HuH-7.5 (cell line): ENCODE measurements around the gene TMEM14B.
"Not testable (repeated sequence)": the region's sequence is repeated elsewhere in the genome, so short reads cannot be mapped to it uniquely, and the experiment has no call there.

Source experiments
- DNase-seq: peaks from one replicate; pipeline ENCODE4 v3.0.0; 2011; ENCODE audit warnings: low spot score

TMEM14B gene

DNA sequence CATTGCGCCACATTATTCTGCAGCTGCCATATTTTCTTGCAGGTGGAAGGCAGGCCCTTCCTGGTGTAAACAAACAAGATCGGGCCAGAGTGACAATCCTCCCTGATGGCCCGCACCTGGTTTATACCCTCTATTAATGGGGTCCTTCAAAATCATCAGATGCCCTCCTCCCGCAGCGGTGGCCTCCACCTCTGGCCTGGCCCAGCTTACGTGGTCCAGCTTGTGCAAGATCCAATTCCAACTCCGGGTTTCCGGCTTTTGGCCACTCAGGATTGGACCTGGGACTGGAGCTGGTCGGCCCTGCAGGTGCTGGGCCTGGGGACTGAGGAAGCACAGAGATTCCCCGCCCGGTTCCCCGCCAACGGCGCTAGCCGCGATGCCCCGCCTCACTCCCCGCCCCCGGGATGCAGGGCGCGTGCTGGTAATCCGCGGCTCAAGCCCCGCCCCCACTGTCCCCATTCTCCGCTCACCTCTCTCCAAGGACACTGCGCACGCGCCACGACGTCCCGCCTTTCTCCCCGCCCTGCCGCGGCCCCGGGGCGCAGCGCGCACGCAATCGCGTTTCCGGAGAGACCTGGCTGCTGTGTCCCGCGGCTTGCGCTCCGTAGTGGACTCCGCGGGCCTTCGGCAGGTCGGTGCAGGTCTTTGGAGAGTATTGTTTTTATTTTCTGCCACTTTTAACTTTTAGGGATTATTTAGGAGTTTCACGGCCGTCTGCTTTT lies at the start of gene TMEM14B:
Gene TMEM14B (plus strand): TSS at position 555 of the 722 bp plus-strand sequence. CDS start 1,441 bp downstream, outside the sequence.
- DNase-seq: peak; percentile 85

DNA sequence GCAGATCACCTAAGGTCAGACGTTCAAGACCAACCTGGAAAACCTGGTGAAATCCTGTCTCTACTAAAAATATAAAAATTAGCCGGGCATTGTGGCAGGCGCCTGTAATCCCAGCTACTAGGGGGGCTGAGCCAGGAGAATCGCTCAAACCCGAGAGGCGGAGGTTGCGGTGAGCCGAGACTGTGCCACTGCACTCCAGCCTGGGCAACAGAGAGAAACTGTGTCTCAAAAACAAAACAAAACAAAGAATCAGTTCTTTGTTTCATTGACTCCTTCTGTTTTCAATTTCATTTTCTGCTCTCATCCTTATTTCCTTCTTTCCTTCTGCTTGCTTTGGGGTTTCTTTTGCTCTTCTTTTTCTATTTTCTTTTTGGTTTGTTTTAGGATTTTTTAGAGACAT lies 33.6 kb upstream of the TMEM14B start:
- DNase-seq: no peak

DNA sequence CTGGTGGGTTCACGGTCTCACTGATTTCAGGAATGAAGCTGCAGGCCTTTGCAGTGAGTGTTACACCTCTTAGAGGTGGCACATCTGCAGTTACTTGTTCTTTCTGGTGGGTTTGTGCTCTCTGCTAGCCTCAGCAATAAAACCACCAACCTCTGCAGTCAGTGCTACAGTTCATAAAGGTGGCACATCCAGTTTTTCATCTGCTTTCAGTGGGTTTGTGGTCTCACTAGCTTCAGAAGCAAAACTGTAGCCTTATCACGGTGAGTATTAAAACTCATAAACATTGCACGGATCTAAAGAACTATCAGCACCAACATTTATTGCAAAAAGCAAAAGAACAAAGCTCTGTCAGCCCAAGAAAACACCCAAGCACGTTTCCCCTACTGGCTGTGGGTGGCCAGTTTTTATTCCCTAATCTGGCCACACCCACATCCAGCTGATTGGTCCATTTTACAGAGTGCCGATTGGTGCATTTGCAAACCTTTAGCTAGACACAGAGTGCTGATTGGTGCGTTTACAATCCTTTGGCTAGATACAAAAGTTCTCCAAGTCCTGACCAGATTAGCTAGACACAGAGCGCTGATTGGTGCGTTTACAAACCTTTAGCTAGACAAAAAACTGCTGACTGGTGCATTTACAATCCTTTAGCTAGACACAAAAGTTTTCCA lies 28.2 kb upstream of the TMEM14B start:
- peak; percentile 9 for DNase-seq

DNA sequence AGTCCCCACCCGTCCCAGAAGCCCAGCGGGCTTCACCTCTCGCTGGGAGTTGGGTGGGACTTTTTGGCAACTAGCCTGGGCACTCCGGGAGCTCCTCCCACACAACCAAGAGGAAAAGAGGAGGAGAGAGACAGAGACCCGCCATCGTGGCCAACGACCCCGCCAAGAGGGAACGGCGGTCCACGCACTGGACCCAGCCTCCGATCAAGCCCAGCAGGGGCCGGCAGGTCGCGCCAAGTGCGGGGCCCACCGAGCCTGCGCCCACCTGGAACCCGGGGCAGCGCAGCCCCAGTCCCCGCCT lies 27.7 kb upstream of the TMEM14B start:
- no peak for DNase-seq

DNA sequence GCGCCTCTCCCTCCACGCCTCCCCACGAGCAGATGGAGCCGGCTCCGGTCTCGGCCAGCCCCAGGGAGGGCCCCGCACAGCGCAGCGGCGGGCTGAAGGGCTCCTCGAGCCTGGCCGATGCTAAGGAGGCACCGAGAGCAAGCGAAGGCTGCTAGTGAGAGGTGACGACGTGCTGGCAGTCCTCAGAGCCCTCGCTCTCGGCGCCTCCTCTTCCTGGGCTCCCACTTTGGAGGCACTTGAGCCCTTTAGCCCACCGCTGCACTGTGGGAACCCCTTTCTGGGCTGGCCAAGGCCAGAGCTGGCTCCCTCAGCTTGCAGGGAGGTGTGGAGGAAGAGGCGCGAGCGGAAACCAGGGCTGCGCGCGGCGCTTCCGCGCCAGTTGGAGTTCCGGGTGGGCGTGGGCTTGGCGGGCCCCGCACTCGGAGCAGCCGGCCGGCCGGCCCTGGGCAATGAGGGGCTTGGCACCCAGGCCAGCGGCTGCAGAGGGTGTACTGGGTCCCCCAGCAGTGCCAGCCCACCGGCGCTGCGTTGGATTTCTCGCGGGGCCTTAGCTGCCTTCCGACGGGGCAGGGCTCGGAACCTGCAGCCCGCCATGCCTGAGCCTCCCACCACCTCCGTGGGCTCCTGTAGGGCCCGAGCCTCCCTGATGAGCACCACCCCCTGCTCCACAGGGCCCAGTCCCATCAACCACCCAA lies 27.2 kb upstream of the TMEM14B start:
- DNase-seq: peak; percentile 9

DNA sequence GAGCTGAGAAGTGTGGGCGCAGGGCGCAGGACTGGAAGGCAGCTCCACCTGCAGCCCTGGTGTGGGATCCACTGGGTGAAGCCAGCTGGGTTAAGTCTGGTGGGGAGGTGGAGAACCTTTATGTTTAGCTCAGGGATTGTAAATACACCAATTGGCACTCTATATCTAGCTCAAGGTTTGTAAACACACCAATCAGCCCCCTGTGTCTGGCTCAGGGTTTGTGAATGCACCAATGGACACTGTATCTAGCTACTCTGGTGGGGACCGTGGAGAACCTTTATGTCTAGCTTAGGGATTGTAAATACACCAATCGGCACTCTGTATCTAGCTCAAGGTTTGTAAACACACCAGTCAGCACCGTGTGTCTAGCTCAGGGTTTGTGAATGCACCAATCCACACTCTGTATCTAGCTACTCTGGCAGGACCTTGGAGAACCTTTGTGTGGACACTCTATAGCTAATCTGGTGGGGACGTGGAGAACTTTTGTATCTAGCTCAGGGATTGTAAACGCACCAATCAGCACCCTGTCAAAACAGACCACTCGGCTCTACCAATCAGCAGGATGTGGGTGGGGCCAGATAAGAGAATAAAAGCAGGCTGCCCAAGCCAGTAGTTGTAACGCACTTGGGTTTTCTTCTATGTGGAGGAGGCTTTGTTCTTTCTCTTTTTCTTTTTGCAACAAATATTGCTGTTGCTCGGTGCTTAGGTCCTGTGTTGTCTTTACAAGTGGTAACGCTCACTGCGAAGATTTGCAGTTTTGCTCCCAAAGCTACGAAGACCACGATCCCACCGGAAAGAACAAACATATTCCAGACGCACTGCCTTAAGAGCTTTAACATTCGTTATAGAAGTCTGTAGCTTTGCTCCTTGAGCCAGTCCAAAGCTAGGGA lies 26.4 kb upstream of the TMEM14B start:
- not testable (repeated sequence) for DNase-seq

DNA sequence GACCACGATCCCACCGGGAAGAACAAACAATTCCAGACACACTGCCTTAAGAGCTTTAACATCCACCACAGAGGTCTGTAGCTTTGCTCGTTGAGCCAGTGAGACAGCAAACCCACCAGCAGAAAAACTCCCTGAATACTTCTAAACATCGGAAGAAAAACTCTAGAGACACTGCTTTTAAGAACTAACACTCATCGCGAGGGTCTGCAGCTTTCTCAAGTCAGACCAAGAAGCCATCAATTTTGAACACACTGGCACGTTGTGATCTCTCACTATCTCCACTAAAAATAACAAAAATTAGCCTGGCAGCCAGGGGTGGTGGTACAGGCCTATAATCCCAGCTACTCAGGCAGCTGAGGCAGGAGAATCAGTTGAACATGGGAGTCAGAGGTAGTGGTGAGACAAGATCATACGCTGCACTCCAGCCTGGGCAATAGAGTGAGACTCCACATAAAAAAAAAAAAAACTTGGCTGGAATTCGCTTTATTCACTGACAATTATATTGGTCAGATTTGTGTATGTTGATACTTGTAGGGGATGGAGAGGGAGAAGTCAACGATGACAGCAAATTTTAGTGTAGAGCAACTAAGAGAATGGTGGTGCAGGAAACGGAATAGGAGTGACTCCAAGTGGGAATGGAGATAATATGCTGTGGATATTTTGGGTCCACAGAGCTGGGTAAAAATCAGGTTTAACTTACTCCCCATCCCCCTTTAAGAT lies 25.6 kb upstream of the TMEM14B start:
- no peak for DNase-seq

DNA sequence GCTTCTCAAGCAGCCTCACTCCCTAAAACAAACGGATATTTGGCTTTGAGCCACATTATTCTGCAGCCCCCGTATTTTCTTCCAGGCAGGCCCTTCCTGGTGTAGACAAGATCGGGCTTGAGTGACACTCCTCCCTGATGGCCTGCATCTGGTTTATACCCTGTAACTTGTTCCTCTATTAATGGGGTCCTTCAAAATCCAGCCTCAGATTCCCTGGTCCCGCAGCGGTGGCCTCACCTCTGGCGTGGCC lies 25.1 kb upstream of the TMEM14B start:
- no peak for DNase-seq

DNA sequence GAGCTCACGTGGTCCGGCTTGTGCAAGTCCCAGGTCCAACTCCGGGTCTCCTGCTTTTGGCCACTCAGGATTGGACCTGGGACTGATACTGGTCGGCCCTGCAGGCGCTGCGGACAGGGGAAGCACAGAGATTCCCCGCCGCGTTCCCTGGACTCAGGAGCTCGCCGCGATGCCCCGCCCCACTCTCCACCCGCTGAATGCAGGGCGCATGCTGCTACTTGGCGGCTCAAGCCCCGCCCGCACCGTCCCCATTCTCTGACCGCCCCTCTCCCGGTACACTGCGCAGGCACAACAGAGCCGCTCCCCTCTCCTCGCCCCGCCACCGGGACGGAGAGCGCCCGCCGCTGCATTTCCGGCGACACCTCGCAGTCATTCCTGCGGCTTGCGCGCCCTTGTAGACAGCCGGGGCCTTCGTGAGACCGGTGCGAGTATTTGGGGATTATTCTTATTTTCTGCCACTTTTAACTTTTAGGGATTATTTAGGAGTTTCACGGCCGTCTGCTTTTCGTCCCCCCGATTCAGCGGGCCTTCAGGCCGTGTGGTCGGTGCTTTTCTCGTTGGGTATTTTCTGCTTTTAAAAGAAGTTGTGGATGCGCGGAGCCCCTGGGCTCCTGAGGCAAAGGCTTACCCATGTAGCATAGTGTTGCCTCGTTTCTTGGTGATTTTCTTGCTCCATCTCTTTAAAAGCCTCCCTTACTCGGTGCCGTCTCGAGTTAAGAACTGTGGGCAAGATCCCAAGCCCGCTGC lies 24.6 kb upstream of the TMEM14B start, which contains the start of gene TMEM14C:
Gene TMEM14C (plus strand): TSS at position 251 of the 747 bp plus-strand sequence. CDS start 1,544 bp downstream, outside the sequence.
- peak; percentile 78 for DNase-seq

DNA sequence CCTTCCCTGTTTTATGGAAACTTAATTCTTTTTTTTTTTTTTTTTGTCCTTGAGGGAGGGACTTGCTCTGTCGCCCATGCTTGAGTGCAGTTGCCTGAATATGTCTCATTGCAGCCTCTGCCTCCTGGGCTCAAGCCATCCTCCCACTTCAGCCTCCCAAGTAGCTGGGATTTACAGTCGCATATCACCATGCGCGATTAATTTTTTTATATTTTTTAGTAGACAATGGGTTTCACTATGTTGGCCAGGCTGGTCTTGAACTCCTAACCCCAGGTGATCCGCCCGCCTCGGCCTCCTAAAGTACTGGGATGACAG lies 24.1 kb upstream of the TMEM14B start:
- DNase-seq: no peak

DNA sequence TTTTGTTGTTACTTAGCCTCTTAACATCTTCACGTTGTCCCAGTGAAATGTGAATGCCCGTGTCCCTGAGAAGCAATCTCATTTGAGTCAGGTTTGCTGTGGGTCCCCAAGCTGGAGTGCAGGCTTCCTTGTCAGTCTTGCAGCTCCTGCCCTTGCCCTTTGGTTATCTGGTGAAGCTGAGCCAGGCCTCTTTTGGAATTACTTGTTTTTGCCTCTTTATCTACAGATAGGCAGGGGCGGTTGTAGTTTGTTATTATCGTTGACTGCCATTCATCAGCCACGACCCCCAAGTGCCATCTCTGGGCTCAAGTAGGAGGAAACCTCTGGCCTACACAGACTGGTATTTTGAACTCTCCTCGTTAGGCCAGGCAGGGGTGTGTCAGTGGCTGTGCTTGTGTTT lies 22.6 kb upstream of the TMEM14B start:
- DNase-seq: no peak

DNA sequence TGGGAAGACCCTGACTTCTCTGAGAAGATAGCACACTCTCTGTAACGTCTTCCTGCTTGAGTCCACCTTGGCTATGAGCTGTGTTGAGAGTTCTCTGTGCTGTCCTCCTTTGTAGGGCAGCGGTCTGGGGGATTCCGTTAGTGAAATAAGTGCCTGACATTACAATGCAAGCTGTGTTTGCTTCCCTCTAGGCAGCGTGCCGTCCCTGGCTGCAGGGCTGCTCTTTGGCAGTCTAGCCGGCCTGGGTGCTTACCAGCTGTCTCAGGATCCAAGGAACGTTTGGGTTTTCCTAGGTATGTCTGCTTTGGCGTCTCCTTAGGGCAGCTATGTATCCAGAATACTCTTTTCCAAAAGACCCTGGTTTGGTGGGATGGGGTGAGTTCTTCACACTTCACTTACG lies 21.9 kb upstream of the TMEM14B start:
- DNase-seq: no peak

DNA sequence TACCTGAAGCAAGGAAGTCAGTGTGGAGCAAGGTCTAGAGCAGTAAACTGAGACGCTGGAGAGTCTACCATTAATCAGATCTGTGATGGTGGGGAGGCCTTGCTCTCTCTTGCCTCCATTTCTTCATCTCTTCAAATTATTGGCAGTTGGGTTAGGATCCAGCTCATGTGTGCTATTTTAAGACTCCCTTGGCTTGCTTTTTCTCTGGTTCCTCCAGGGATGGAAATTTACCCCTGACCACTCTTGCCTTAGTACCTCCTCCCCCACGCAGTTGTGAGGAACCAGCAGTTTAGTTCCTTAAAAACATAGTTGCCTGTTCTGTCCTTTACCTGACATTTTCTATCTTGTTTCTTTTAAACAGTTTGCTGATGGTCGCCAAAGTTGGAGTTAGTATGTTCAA lies 17.4 kb upstream of the TMEM14B start:
- DNase-seq: no peak

DNA sequence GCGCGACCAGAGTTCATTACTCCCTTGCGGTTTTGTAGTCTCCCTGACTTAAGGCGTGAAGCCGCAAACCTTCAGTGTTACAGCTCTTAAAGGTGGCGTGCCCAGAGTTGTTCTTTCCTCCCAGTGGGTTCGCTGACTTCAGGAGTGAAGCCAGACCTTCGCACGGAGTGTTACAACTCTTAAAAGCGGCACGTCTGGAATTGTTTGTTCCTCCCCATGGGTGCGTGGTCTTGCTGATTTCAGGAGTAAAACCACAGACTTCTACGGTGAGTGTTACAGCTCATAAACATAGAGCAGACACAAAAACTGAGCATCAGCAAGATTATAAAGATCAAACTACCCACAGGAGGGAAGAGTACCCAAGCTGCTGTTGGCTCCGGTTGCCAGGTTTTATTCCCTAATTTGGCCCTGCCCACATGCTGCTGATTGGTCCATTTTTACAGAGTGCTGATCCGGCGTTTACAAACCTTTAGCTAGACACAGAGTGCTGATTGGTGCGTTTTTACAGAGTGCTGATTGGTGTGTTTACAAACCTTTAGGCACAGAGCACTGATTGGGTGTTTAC lies 14.4 kb upstream of the TMEM14B start:
- no peak for DNase-seq

DNA sequence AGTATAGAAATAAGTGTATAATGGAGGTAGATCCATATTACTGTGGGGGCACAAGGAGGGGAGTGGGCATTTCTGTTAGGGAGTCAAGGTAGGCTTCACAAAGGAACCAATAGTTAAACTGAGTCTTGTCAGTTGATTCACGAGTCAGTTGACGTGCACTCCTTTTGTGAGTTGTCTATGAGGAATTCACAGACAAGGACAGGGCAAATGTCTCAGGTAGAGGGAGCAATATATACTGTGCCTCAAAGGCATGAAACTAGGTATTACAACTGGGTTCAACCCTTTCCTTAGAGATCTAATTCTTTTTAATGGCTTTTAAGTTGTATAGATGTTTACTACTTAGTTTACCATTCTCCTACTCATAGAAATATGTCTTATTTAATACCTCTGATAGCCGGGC lies 13.7 kb upstream of the TMEM14B start:
- no peak for DNase-seq

DNA sequence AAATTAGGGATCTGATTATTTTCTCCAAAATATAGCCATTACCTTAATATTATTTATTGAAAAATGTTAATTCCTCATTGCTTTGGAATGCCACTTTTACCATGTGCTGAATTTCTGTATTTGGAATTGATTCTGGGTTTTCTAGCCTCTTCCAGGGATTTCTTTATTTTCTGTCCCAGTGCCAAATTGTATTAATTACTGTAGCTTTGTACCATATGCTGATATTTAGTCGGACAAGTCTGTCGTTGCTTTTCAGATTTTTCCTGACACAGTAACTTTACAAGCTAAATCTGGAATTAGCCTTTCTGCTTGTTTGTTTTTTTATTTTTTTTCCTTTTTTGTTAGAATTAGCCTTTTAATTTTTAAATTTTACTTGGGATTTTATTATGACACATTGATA lies 10.9 kb upstream of the TMEM14B start:
- no peak for DNase-seq

DNA sequence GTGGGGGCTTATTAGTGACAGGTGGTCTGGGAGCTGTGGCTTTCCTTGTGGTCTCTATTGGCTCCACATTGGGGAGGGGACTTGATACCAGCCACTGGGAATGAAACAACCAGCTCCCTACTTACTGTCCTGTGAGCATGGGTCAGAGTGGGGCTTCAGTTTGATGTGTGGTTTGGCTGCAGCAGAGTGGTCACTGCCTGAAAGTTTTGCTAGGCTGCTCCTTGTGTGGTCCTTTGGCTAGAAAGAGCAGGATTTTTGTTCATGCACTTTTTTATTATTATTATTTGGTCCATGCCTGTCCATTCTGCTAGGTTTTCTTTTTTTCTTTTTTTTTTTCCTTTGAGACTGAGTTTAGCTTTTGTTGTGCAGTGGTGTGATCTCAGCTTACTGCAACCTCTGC lies 7.5 kb upstream of the TMEM14B start:
- DNase-seq: no peak

DNA sequence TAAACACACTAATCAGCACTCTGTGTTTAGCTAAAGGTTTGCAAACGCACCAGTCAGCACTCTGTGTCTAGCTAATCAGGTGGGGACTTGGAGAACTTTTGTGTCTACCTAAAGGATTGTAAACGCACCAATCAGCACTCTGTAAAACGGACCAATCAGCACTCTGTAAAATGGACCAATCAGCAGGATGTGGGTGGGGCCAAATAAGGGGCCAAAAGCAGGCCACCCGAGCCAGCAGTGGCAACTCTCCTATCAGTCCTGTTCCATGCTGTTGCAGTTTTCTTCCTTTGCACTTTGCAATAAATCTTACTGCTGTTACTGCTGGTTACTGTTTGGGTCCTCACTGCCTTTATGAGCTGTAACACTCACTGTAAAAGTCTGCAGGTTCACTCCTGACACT lies 6.0 kb upstream of the TMEM14B start:
- DNase-seq: not testable (repeated sequence)

DNA sequence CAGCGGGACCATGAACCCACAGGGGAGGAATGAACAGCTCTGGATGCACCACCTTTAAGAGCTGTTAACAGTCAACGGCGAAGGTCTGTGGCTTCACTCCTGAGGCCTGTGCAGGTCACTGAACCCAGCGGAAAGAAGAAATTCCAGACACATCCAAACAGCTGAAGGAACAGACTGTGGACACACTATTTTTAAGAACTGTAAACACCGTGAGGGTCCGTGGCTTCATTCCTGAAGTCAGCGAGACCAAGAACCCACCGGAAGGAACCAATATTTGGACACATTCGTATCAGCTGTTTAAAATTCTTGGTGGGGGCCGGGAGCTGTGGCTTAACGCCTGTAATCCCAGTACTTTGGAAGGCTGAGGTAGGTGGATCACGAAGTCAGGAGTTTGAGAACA lies 5.4 kb upstream of the TMEM14B start:
- DNase-seq: no peak

DNA sequence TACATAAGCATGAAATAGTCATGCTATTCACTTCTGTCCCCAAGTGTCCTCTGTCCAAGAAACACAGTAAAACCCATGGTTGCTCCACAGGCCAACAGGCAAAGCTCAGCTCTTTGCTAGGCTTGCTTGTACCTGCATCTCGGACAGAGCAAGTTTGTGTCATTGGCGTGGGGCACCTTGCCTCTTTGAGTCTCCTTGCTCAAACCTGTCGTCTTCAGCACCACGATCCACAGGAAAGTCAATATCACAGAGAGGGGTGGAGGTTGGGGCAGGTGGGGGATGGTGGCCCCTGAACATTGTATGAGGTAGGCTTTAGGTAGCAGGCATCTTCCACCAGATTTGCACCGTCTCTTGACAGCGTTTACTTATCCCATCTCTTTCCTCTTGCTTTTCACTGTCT lies 4.1 kb upstream of the TMEM14B start:
- no peak for DNase-seq

DNA sequence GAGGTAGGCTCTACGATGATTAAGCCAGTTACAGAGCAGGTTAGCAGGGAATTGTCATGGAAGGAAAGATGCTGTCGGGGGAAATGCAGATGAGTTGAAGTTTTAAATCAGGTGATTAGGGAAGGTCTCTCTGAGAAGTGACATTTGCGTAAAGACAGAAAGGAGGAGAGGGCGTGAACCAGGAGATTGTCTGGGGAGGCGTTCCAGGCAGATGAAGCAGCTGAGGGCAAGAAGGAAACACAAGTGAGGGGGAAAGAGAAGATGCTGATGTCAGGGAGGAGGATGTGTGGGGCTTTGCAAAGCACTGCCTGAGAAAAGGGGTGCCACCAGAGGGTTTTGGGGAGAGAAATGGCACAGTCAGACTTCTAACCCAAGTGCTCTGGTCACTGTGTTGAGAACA lies 2.5 kb upstream of the TMEM14B start:
- no peak for DNase-seq
